Inflammatory macrophage (primary cell): ENCODE data around the gene S100Z.

Experiments used
- DNase-seq, 2 donors: peaks; one replicate each; pipeline ENCODE4 v3.0.0-alpha.2; 2020 to 2022

Gene S100Z

DNA sequence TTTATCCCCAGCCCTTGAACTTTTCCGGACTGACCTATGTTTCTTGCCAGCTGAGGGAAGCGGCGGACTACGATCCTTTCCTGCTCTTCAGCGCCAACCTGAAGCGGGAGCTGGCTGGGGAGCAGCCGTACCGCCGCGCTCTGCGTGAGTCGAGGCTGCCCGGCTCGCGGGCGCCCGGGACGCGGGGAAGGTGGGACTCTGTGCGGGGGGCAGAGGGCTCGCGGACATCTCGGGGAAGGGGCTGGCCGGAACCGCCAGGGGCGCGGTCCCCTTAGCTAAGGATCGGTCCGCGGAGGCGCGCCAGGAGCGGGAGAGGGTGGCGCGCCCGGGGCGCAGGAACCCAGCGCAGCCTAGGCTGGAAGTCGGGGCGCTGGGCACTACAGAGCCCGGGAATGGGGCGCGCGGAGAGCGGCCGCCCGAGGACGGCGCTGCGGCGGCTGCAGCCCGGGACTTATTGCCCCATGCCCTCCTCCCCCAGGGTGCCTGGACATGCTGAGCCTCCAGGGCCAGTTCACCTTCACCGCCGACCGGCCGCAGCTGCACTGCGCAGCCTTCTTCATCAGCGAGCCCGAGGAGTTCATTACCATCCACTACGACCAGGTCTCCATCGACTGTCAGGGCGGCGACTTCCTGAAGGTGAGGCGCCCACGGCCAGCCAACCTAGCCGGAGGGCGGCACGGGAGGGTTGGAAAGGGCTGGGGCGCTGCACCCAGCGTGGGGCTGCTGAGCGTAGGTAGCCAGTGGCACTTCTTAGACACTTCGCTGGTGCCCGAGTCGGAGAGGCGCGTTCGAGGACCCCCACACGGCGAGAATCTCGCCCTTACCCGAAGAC lies 104.0 kb downstream of the S100Z start:
- DNase-seq: no peak

DNA sequence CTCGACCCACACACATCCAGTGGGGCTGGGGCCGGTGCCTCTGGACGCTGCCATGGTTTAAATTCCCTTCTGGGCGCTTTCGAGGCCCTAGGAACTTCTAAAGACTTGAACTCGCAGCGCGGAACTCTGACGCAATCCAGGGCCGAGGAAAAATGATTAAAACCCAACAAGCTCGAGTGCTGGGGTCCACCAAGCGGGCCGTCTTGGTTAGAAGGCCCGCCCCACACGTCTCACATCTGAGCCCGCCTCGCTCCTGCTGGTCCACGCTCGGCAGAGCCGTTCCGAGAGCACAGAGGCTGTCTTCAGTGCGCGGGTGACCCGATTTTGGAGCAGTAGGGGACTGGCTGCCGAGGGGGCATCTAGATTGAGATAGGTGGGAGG lies 104.6 kb downstream of the S100Z start:
- DNase-seq: no peak

DNA sequence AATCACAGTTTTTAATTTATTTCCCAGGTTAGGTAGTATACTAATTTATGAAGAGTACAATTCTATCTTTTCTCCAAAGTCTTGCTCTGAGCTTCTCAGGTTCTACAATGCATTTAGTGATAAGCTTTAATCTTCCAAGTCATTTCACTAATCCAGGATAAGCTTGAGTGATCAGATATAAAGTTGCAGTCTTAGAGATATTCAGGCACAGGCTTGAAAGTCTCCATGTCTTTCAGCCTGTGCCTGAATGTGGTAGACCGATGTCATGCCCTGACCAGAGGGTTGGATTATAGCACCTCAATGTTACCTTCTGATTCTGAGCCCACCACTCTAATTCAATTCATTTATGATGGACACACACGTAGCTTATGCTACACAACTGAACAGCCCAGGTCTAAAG lies 106.2 kb downstream of the S100Z start:
- no peak for DNase-seq

DNA sequence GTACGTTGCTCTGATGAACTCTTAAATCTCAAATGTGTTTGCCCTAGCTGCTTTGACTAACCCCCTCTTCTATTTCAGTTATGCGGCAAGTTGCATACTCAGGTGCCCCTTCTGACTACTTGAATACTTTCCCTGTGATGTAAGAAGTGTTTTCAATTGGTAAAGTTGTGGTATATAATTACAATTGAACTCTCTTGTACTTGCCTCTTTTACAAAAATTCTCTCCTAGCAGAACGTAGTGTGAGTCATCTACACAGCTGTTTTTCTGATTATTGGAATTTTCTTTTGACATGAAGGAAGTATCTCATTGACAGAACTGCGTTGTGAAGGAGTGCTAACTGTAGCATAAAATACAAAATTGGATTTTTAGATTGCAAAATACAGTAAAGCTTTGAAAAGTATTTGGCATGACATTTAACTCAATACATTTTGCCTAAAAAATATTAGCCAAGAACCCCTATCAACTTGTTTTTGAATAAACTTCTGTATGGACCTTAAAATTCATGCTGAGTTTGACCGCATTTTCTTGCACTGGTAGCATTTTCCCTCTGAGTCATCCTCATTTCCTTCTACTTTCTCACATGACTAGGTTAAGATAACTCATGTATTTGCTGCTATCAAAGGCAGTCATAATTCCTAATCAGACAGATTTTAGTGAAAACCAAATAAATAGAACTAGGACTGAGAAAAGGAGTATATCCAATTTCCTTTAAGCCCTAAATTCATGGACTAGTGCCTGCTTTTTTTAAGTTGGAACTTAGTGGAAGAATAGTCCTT lies 109.4 kb downstream of the S100Z start:
- DNase-seq: peak; percentile 60 to 66

DNA sequence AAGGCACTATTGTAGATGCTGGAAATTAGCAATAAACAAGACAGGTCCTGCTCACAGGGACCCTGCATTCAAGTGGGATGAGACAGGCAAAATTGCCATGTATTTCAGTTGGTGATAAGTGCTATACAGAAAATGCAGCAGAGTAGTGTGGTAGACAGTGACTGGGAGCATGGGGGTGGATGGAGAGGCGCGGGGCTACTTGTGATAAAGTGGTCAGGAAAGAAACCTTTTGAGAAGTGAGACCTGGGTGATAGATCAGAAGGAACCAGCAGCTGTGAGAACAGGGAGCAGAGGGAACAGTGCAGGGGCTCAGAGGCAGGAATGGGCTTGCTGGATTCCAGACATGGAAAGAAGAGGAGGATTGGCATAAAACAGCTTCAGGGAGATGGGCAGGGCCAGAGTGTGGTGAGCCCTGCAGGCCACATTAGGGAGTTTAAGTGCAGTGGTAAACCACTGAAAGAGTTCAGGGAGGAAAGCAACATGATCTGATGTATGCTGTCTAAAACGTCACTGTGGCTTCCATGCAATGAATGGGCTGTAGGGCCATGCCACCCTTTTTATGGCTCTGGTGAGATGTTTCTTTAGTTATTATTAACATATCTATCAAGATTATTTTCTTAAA lies 110.3 kb downstream of the S100Z start:
- no peak for DNase-seq

DNA sequence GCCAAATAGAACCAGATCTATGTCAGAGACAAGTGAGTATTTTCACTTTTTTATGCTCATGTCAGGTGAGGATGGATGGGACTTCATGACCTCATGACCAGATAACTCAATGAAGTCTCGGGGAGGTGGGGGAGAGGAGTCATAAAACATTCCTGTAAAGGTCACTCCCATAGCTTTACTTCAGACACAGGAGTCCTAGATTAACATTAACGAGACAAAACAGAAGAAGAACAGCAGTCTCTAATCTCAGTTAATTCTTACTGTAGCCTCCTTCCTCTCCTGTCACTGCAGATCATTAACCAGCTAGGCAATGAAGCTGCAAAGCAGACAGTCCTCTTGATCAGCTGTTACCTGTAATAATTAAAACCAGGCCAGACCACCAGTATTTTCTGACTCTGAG lies 114.2 kb downstream of the S100Z start:
- no peak for DNase-seq
